RPMI8226 (cell line): ENCODE data around the gene RAB3D.
"Not testable (repeated sequence)": the region's sequence is repeated elsewhere in the genome, so short reads cannot be mapped to it uniquely, and the experiment has no call there.

Source experiments
- DNase-seq: peaks from one replicate; pipeline ENCODE4 v3.0.0-alpha.2; 2015

RAB3D gene

GRCh38 chr19:11337080-11337479 is 2.4 kb downstream of the RAB3D start:
- DNase-seq, result no peak

- DNase-seq, result no peak
Observed at GRCh38 chr19:11335449-11336146, 3.9 kb downstream of the RAB3D start.

GRCh38 chr19:11333838-11334237 is 5.6 kb downstream of the RAB3D start:
- DNase-seq, result not testable (repeated sequence)

GRCh38 chr19:11332822-11333221 is 6.6 kb downstream of the RAB3D start:
- DNase-seq, result no peak

- DNase-seq, result no peak
Observed at GRCh38 chr19:11331502-11331901, 8.0 kb downstream of the RAB3D start.

GRCh38 chr19:11330127-11330526 is 9.3 kb downstream of the RAB3D start:
- DNase-seq, result no peak

- DNase-seq, result no peak
Observed at GRCh38 chr19:11325544-11325943, 13.9 kb downstream of the RAB3D start.

GRCh38 chr19:11324748-11325389 is 14.6 kb downstream of the RAB3D start:
- DNase-seq, result no peak

- peak; percentile 91 for DNase-seq
Observed at GRCh38 chr19:11324079-11324661, 15.3 kb downstream of the RAB3D start.

GRCh38 chr19:11323601-11324078 is 15.8 kb downstream of the RAB3D start:
- no peak for DNase-seq

GRCh38 chr19:11322269-11323024 is 17.0 kb downstream of the RAB3D start:
- DNase-seq, result no peak

GRCh38 chr19:11321191-11322126 is 18.0 kb downstream of the RAB3D start:
- DNase-seq, result no peak

GRCh38 chr19:11320278-11320995 is 19.0 kb downstream of the RAB3D start:
- peak; percentile 37 for DNase-seq

GRCh38 chr19:11306337-11306736 is 33.1 kb downstream of the RAB3D start:
- no peak for DNase-seq

GRCh38 chr19:11304936-11305335 is 34.5 kb downstream of the RAB3D start:
- DNase-seq, result no peak

GRCh38 chr19:11300811-11301120 is 38.7 kb downstream of the RAB3D start:
- no peak for DNase-seq

- DNase-seq, result no peak
Observed at GRCh38 chr19:11299946-11300810, 39.3 kb downstream of the RAB3D start.

GRCh38 chr19:11296264-11296663 is 43.2 kb downstream of the RAB3D start:
- no peak for DNase-seq

GRCh38 chr19:11295665-11296245 is 43.7 kb downstream of the RAB3D start, which contains the start of gene TSPAN16:
TSS of gene TSPAN16 (plus strand) at chr19:11296160. CDS start at chr19:11296298, 138 bp downstream.
- DNase-seq, result peak; percentile 54

- no peak for DNase-seq
Observed at GRCh38 chr19:11295180-11295579, 44.3 kb downstream of the RAB3D start.
